Stimulated activated CD8-positive, alpha-beta memory T cell treated with anti-CD3 and anti-CD28 coated beads, Interleukin-7, amount 100 ng/mL, for 4 hours (primary cell): Measurements from ENCODE around the gene PLB1.
"Not testable (repeated sequence)": the region's sequence is repeated elsewhere in the genome, so short reads cannot be mapped to it uniquely, and the experiment has no call there.

Experiments used
- DNase-seq, 2 donors: peaks; one replicate each; pipeline ENCODE4 v3.0.0-alpha.2; 2020; ENCODE audit warnings: low read depth in 2 of 2

The PLB1 gene

DNA sequence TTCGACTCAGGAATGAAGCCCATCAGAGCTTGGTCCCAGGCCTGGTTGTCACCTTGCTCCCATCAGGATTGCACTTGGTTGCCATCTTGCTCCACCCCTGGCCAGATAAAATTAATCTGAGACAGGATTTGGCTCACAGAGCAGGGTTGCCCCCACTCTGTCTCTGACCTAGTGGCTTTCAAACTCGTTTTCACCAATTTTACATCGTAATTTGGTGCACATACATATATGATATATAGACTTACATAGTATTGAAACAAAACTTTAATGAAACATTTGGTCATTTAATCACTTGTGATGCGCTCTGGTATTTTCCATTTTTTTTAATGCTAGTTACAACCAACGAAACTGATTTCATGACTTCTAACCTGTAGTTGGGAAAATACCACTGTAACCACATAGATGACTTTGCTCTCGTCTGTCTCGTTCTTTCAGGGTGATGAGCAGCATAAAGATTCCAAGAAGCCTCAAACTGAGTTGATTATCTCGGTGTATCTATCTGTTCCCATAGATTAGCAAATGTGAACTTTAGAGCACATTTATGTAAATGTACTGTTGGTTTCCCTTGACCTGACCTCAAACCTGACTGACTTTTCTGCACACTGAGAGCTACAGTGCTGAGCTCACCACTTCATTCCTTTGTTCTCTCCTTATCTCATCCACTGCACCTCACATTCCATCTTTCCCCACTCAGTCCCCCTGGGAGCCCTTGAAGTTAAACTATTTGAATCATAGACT is 30.5 kb upstream of the PLB1 start:
- DNase-seq: no peak

DNA sequence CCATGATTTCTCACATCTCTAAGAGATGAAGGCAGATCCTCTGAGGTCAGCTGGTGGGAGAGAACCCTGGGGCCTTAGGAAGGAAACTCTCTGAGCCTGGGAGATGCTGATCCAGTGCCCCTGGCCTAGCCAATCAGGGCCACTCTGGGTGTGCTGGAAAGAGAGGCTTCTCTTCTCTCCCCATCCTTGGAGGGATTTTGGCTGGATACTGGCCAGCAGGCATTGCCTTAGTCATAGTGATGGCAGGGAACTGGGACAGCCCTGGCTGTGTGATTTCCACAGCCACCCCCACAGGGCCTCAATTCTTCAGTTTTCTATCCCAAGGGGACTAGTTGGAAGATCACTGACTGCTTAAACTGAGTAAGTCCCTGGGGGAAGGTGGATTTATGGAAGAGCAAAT is 26.6 kb upstream of the PLB1 start:
- DNase-seq: no peak

DNA sequence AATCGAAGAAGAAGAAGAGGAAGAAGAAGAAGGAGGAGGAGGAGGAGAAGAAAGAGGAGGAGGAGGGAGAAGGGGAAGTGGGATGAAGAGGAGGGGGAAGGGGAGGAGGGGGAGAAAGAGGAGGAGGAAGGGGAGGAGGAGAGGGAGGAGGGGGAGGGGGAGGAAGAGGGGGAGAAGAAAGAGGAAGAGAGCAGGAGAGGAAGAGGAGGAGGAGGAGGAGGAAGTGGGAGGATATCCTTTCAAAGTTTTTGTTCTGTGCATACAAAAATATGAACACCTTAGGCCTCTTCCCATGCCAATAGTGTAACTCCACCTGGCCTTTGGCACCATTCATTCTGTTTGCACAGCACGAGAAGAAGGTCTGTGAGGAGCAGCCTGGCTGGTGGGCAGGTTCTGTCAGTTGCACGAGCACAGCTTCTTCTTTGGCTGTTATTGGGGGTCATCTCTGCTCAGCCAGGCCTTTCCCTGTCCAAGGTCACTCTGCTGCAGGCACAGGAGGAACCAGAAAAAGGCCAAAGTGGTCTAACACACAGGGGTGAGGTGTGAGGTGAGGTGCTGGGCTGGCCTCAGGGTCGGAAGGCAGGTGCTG is 25.8 kb upstream of the PLB1 start:
- no peak for DNase-seq

DNA sequence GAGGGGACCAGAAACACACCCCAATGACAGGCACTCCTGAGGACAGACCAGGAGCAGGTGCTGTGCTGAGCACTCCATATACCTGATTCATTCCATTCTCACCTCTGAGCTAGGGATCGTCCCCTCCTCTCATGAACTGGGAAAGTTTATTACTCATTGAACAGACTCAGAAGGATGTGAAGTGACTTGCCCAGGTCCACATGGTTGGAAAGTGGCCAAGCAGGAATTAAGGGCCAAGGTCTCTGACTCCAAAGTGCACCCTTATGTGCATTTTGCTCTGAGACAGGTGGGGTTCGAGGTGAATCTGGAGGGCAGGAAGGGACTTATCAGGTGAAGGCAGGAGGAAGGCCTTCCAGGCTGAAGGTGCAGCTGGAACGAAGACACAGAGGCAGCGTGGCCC is 25.1 kb upstream of the PLB1 start:
- DNase-seq: no peak

DNA sequence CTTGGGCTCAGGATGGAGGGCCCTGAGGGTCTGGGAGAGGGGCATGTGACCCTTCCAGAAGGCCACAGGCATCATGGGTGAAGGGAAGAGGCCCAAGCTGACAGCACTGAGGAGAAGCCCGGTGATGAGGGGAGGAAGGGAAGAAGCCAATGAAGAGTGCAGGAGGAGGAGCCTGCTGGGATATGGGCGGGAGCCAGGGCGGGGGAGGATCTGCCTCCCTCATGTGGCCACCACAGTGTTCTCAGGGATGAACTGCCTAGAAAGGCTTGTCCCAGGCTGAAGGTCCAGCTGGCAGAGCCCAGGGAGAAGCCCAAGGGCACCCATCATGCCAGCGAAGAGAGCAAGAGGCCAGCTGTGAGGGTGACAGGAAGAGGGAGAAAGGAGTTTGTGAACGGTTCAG is 24.6 kb upstream of the PLB1 start:
- no peak for DNase-seq

DNA sequence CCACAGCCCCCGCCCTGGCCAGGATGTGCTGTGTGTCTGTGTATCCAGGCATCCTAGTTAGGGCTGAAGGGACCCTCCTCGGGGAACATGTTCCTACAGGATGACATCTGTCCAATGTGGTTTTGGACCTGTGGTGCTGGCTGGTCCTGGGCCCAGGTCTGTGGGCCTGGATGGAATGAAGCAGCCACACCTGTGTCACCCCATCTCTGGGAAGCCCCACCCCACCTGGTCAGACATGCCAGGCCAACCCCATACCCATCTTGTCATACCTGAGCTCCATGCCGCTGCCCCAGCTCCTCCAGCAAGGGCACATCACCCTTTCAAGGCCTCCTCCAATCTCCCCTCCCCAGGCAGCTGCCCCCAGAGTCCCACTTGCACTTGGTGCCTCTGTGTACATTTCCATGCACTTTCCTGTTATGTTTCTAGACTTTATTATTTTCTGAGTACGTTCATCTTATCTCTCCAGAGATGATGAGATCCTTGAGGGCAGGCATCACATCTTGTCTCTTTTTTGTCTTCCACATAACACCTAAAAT is 24.1 kb upstream of the PLB1 start:
- DNase-seq: no peak

DNA sequence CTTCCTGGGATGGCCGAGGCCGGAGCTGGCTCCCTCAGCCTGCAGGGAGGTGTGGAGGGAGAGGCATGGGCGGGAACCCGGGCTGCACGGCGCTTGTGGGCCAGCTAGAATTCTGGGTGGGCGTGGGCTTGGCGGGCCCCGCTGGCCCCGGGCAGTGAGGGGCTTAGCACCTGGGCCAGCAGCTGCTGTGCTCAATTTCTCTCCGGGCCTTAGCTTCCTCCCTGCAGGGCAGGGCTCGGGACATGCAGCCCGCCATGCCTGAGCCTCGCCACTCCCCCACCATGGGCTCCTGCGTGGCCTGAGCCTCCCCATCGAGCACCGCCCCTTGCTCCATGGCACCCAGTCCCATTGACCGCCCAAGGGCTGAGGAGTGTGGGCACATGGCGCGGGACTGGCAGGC is 23.2 kb upstream of the PLB1 start:
- not testable (repeated sequence) for DNase-seq

DNA sequence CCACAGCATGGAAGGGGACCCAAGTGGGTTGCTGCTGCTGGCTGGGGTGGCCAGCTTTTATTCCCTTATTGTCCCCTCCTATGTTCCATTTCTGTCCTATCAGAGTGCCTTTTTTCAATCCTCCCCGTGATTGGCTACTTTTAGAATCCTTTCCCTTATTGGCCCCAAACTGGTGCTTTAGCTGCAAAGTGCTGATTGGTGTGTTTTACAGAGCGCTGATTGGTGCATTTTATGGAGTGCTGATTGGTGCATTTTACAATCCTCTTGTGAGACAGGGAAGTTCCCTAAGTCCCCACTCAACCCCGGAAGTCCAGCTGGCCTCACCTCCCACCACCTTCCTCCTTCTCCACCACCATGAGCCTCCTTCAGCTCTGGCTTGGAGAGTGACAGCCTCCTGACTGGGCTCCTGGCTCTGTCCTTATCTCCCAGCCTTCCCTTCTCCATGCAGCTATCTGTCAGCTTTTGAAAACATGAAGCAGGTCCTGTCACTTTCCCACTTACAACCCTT is 20.7 kb upstream of the PLB1 start:
- no peak for DNase-seq

DNA sequence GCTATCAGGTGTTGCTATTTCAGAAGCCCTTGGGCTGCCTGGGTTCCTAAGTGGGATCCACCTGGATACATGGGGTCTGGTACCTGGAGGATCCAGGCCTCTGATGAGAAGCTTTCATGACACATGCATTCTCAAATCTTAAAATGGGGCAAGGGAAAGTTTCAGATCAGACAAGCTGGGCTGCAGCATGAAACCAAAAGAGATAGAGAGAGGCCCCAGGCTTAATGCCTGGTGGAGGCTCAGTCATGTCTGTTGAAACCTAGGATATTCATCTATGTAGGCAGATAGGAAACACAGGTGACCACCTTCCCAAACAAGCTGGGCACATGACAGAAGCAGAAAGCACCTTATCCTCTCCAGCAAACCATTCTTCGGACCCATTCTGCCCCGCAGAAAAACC is 18.8 kb upstream of the PLB1 start:
- DNase-seq: no peak

DNA sequence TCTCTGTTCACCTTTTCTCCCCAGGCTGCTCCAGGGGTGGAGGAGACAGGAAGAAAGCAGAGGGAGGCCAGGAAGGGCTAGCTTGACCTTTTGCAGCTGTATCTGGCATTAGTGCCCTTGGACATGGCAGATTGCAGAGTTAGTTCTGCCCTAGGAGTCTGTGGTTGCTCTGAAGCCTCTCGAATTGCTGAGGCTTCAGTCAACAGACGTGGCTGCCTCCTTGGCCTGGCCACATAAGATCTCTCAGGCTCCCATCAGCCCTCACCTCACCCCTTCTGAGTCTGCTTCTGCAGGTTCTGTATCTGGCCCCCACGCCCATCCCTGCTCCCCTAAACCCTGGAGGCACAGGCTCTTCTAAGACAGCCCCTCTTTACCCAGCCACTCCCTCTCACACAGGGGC is 18.2 kb upstream of the PLB1 start:
- no peak for DNase-seq

DNA sequence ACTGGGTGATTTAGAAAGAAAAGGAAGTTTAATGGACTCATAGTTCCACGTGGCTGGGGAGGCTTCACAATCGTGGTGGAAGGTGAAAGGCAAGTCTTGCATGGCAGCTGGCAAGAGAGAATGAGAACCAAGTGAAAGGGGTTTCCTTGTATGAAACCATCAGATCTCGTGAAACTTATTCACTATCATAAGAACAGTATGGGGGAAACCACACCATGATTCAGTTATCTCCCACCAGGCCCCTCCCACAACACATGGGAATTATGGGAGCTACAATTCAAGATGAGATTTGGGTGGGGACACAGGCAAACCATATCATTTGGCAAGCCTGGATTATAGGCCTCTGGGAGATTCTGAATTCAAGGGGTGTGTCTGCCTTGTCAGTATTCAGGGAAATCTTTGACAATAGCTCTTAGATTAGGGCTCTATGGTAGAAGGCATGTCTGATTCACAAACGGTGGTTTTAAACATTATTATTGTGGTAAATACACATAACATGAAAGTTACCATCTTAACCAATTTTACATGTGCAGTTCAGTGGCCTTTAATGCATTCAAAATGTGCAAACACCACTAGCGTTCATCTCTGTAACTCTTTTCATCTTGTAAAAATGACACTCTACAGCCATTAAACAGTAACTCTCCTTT is 15.3 kb upstream of the PLB1 start:
- DNase-seq: no peak

DNA sequence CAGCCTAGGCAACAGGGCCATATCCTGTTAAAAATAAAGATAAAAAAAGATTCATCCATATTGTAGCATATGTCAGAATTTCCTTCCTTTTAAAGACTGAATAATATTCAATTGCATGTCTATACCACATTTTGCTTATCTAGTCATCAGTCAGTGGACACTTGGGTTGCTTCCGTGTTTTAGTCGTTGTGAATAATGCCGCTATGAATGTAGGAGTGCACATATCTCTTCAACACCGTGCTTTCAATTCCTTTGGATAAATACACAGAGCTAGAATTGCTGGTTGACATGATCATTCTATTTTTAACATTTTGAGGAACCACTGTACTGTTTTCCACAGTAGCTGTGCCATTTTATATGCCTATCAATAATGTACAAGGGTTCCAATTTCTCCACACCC is 14.0 kb upstream of the PLB1 start:
- no peak for DNase-seq

DNA sequence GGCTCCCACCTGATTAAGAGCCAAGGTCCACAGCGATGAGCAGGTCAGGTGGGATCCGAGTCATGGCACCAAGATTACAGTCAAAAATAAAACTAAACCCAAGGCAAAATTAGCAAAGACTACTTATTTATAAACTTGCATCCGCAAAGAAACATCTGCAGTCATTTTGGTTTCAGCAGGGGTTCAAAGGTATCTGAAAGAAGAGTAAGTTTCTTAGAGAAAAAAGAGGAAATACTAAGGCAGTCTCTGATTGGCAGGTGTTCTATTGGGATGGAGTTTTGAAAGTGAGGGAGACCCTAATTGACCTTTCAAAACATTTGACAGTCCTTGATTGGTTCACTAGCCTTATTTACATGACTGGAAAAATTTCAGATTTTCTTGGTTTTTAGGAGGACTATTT is 11.0 kb upstream of the PLB1 start:
- no peak for DNase-seq

DNA sequence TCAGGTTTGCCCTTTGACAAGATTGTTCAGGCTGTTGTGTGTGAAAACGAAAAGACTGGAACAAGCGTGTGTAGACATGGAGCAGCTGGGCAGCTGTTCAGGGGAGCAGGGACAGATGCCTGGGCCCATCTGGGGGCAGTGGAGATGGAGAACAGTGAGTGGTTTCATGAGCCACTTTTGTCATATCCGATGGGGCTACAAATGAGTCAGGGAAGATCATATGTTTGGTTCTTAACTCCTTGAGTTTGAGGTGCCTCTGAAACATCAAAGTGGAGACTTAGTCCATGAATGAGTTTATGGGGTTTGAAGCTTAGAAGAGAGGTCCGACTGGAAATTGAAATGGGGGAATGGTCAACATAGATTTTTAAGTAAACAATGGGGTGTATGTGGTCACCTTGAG is 9.3 kb upstream of the PLB1 start:
- no peak for DNase-seq

DNA sequence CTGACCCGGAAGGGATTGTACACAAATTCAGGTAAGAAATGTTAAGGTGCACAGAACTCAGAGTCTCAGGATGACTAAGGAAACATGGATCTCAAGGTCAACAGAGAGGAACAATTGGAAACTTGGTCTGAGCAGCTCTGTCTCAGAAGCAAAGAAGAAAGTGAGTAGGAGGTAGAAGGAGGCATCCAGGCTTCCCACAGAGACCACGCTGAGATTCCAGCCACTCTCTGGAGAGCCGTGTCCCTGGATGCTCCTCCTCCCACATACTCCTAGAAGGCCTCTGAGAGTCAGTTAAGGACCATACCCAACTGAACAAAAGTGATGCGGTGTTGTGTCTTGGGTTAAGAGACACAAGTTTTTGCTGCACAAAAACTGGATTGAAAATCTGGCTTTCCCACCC is 8.6 kb upstream of the PLB1 start:
- DNase-seq: no peak

DNA sequence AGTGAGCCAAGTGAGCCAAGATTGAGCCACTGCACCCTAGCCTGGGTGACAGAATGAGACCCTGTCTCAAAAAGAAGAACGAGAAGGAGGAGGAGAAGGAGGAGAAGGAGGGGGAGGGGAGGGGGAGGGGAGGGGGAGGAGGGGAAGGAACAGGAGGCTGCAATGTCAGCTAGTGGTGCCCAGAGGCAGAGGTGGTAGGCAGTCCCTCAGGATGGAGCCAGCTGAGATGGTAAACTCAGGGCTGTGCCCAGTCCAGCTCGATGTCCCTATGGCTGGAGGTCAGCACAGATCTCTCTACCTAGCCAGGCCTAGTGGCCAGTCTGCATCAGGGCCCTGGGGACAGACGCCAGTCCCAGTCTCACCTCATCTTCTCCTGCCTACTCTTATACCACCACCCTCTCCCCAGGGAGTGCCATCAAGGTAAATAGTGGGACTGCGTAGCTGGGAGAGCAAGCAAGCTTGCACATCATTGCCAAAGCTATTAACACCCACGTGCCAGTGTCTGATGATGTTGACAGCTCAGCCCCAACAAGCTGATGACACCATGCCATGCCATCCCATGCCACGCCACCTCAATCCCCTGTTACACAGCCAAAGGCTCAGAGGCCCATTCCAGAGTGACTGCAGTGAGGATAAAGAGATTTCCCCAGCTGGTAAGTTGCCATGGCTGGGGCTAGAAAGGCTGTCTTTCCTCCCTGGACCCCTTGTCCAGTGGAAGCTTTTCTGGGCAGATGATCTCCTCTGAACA is 7.6 kb upstream of the PLB1 start:
- DNase-seq: no peak

DNA sequence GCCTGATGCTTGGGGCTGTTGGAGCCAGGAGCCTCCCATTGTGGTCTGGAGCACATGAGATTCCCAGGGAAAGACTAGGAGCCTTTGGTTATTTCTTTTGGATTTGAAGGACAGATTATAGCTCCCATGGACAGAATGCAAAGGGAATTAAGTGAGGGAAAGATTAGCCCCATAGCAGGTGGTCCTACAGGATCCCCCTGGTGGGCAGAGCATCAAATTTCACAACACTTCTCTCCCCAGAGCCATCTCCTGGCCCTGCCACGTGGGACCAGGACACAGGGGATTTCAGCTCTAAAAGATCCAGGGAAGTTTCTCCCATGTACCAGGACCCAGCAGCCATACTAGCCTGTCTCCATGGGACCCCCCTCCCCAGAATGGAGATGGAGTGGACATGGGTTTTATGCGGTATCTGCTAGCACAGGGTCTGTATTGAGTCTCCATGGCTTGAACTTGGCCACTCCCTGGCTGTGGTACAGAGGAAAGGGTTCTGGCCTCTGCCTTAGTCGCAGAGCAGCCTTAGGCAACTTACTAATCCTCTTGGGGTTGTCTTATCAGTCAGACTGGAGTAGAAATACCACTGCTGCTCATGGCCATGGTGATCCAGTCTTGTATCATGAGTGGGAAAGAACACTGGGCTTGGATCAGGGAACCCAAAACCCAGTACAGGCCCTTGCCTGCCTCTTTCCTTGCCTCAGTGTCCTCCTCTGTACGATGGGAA is 6.8 kb upstream of the PLB1 start:
- no peak for DNase-seq

DNA sequence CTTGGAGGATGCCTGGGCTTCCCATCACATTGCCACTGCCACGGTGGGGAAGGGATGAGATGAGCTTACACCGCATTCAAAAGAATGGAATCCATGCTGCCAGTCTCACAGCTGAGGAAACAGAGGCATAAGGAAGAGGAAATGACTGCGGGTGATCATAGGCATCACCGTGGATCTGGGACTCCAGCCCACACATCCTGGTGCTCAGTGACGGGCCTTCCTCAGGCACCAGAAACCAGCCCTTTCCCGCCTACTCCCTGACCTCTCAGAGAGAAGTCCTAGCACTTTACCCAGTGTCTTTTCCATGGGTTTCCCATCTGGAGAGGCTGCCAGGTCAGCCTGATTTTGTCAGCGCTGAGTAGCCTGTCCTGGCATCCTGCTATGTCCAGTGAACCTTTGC is 5.3 kb upstream of the PLB1 start:
- DNase-seq: no peak

DNA sequence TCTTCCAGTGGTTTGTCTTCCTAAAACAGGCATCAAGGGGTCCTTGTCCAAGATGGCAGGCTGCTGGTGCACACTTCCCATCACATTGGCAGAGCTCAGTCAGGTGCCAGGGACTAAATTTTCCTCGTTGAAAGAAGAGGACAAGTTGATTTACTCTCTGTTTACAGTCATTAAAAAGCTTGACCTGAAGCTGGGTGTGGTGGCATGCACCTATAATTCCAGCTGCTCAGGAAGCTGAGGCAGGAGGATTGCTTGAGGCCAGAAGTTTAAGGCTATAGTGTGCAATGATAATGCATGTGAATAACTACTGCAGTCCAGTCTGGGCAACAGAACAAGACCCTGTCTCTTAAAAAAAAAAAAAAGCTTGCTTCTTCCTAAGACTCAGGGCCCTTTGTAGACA is 3.6 kb upstream of the PLB1 start:
- no peak for DNase-seq

DNA sequence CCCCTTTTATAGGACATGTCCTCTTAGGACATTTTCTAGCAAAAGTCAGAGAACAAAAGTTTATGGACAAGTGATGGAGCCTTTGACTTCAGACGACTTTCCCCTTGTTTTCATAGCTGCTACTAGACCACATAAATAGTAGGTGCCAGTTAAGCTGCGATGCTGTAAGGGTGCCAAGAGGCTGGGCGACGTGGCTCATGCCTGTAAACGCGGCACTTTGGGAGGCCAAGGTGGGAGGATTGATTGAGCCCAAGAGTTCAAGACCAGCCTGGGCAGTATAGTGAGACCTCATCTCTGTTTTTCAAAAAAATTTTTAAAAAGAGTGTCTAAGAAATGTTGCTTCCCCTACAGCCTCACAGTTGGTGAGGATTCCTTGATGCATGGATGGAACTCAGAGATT is 2.2 kb upstream of the PLB1 start:
- DNase-seq: no peak

DNA sequence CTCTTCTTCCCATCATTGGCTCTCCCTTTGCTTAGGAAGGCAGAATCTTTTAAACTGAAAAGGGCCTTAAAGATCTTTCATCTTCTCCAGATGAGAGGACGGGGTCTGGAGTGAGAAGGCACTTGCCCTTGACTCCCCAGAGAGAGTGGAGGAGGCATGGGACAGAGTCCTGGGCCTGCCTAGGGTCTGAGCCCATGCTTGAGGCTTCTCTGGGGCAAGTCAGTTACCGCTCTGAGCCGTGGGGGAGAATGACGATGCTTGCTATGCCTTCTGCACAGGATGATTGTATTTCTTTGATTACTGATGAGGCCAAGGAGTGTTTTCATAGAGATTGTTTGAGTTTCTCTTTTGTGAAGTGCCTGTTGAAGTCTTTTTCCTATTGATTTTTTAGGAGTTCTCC is 921 bp downstream of the PLB1 start:
- DNase-seq: no peak

DNA sequence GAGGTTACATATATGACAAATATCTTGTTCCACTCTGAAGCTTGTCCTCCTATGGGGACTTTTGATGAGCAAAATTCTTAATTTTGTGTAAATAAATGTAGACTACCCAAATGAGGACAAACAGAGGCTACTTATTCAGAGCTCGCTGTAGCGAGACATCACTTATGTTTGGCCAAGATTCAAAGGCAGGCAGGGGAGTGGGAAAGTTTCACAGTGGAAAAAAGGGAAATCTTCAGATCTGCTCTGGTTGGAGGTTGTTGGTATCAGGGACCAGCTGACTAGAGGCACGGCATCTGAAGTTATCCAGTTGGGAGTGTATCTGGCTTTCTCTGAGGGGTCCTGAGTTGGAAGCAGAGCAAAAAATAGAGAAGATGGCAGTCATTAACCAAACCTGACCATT is 1.3 kb downstream of the PLB1 start:
- DNase-seq: no peak
